Astrocyte of the hippocampus (primary cell): ENCODE measurements around the gene INPP4B.

Experiments
- DNase-seq: peaks from one replicate; pipeline ENCODE4 v3.0.0; 2011; ENCODE audit warnings: low read depth, low spot score

The INPP4B gene

GRCh38 chr4:142309772-142310171 lies 536.3 kb downstream of the INPP4B start:
- no peak for DNase-seq

GRCh38 chr4:142307857-142308256 lies 538.2 kb downstream of the INPP4B start:
- no peak for DNase-seq

DNA sequence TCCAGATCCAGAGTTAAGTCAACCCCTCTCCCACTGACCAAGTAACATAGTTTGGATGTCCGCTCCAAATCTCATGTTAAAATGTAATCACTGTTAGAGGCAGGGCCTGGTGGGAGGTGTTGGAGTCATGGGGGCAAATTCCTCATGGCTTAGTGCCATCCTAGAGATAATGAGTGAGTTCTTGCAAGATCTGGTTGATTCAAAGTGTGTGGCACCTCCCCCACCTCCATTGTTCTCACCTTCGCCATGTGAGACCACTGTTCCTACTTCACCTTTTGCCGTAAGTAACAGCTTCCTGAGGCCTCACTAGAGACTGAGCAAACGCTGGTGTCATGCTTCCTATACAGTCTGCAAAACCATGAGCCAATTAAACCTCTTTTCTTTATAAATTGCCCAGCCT lies 548.8 kb downstream of the INPP4B start:
- DNase-seq, result no peak

GRCh38 chr4:142293536-142293935 lies 552.6 kb downstream of the INPP4B start:
- peak; percentile 64 for DNase-seq

DNA sequence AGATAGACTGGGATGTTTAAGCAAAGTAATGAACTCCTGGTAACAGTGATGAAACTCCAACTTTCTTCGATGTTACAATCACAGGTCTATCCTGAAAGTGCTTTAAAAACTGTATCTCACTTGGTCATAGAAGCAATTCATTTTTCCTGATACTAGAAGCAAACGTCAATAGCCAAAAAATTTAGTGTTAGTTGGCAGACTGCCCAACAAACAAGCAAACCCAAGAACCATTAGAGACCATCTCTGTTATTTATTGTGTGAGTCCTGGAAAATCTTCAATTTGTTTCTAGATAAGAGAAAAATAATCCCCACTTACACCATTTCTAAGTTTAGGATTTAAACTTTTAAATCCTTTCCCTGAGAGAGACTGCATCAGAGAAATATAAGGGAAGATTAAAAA lies 553.9 kb downstream of the INPP4B start:
- no peak for DNase-seq

DNA sequence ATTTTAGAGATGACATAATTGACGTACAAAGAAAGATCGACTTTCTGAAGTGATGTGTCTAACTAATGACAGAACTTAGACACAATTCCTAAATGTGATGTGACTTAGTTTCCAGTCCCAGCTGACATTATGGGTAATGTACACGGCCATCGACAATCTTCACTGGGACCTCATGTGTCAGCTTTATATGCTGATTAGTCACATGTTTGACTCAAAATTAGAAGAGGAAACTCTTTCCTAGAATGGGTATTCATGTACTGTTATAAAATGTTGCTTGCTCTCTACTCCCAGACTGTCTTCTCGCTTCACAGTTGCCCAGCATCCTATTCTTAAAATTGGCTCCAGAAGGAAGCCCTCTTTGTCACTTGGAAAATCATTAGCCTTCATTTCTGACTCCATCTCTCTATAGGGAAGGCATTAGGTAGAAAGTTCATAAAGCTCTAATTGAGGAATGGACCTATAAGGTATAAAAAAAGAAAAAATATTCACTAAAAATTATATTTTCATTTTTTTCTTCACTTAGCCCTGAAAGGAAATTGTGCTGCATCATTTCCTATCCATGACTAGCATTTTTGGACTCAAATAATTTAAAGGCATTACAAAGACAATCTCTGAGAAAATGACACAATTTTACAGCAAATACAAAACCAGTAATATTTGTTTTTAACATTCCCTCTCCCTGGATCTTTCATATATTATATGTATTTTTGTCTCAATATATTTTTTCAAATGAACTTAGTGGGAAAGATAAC lies 554.6 kb downstream of the INPP4B start:
- DNase-seq, result no peak

GRCh38 chr4:142287371-142287770 lies 558.7 kb downstream of the INPP4B start:
- no peak for DNase-seq

DNA sequence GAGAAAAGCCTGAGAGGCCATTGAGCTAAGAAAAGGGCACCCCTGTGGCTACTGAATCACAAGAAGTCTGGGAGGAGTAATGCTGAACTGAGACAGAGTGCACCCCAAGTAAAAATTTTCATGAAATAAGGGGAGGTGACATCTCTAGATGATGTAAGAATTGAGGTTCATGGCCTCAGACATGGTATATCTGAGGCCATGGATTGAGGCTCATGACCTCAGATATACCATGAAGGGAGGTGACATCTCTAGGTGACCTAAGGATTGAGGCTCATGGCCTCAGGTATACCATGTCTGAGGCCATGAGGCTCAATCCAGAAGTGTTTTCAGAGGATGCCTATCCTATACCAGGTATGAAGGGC lies 560.9 kb downstream of the INPP4B start:
- no peak for DNase-seq

DNA sequence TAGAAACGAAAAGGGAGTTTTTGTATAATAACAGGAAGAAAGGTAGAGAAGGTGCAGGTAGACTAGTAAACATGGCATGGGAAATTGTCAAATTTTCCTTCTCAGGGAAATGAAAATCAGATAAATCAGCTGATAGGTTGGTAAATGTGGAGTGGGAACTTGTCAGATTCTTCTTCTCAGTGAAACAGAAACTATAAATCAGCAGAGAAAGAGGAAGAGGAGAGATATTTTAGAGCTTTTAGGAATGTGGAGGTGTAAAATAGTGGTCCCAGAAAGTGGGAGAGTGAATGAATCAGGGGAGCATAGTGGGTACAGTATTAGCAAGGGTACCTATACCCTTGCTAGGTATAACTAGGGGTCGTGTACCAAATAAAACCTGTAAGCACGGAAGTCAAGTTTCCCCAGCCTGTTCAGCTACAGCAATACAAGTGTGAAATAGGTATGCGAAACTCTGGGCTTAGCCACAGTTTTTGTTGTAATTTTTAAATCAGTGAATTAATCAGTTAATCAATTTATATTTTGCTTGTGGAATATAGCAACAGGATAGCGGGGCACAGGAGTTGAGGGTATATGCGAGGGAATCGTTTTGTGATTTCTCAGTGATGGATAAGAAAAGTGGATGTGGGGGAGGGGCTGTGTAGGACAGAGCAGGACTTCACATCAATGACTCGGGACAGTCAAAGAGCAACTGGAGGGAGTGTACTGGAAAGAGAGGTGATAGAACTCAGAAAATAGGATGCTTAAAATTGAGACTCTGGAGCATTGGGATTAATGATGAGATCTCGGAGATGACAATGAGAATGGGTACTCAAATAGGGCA lies 561.5 kb downstream of the INPP4B start:
- no peak for DNase-seq

DNA sequence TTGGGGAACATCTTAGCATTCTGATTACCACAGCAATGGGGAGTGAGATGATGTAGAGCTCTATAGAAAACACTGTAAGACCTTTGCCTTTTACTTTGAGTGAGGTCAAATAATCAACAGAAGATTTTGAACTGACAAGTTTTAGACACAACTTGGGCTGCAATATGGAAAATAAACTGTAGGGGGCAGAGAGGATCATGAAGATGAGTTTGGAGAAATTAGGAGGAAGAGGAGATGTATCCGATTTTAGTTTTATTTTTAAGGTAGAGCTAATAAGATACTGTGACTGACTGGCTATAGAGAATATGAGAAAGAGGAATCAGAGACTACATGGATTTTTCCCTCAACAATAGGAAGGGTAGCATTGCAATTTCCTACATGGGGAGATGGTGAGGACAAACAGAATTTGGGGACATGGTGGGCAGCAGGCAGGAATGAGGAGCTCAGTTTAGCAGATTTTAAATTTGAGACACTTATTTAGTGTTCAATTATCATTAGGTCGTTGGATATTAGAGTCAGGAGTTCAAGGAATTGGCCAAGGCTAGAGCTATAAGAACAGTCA lies 563.1 kb downstream of the INPP4B start:
- DNase-seq, result no peak

- no peak for DNase-seq
Observed at GRCh38 chr4:142281999-142282398, 564.1 kb downstream of the INPP4B start.

DNA sequence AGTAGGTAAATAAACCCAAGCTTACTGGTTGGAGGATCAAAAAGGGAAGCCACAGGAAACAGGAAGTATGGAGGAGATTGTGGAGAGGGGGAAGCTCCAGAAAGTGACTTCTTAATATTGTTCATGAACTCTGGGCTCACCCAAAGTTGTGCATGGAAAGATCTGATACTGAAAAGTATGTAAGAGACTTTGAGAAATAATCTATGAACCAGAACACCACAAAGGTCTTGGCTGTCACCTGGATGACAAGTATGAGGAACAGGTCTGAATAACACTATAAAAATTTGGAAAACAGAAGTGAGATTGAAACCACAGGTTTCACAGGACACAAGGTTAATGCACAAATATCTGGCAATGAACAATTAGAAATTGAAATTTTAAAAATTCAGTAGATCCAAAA lies 567.4 kb downstream of the INPP4B start:
- DNase-seq, result no peak

GRCh38 chr4:142278171-142278570 lies 567.9 kb downstream of the INPP4B start:
- DNase-seq, result peak; percentile 32

GRCh38 chr4:142274137-142274536 lies 572.0 kb downstream of the INPP4B start:
- peak; percentile 11 for DNase-seq

- no peak for DNase-seq
Observed at GRCh38 chr4:142272452-142272851, 573.6 kb downstream of the INPP4B start.

DNA sequence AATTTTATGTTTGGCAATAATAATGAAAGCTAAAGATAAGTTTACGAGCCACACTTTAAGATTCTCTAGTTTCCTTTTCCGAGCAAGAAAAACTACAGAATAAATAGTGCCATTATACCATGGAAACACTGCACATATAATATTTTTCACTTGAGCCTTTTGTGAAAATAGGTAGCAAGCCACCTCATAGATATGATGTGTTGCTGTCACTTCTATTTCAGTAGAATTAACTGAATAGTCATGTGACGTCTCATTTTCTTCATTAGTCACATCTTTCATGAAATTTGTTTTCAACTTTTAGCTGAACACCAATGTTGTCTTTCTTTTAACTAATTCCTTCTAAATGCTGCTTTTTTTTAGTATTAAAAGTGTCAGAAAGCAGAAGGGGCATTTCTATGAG lies 574.3 kb downstream of the INPP4B start:
- no peak for DNase-seq

DNA sequence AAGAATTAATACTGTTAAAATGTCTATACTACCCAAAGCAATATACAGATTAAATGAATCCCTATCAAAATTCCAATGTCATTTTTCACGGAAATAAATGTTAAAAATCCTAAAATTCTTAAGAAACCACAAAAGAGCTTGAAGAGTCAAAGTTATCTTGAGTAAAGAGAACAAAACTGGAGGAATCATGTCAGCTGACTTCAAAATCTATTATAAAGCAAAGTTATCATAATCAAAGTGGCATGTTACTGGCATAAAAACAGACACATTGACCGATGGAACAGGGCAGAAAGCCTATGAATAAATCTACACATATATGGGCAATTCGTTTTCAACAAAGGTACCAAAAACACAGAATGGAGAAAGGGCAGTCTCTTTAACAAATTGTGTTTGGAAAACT lies 579.0 kb downstream of the INPP4B start:
- DNase-seq, result no peak

DNA sequence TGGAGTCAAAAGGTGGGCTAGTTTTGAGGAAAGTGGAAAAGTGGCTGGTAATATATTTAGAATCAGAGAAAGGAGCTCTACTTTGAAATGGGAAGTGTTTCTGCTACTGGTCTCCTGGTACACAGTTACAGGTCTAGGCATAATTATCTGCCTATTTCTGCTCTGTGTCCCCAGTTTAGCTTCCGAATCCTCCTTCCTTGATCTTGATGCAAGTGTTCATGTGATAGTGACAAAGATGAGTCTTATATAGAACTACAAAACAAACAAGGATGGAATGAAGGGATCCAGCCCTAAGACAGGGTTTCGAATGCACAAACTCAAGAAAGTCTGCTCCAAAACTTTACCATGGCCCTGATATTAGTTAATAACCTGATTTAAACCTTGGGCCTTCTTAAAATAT lies 580.2 kb downstream of the INPP4B start:
- peak; percentile 11 for DNase-seq

DNA sequence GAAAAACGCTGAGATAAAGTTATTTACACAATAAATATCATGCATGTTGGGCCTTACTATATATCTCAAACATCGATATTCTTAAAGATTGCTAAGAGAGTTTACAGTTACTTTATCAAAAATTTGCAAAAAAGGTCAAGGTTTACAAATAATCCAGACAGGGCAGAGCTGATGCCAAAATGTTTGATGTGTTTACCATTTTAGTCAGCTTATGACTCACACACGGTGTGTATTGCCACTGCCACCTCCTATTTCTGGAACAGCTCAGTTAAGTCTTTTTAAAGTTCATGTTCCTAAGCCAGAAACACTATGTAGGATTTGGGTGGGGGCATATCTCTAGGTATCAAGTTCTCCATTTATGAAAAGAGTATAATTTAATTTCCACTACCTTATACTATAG lies 580.6 kb downstream of the INPP4B start:
- peak; percentile 58 for DNase-seq

DNA sequence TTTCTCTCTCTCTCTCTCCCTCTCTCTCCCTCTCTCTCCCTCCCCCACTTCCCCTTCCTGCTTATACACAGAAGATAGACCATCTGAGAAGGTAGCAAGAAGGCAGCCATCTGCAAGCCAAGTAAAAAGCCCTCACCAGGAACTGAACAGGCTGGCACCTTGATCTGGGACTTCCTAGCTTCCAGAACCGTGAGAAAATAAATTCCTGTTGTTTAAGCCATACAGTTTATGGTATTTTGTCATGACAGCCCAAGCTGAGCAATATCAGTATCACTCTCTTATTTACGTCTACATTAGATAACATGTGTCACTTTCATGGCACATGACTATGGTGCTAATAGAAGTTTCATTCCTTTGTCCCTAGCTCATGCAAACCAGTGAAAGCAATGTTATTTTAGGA lies 581.1 kb downstream of the INPP4B start:
- peak; percentile 10 for DNase-seq

- DNase-seq, result no peak
Observed at GRCh38 chr4:142262956-142263355, 583.1 kb downstream of the INPP4B start.

DNA sequence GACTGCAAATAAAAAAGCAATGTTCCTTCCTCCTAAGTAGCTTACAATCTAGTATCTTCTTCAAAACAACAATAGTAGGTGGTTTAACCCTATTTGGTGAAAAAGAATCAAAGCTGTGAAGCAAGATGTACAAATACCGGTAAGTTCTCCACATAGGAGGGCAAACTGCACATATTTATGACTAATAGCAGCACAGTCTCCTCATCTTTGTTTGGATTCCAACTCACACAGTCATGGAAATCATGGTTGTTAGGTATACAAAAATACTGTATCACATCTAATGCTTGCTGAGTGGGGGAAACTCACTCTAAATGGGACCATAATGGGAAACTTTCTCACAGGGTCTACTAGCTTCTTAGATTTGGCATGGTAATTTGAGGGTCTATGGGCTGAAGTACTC lies 597.2 kb downstream of the INPP4B start:
- DNase-seq, result peak; percentile 46

- no peak for DNase-seq
Observed at GRCh38 chr4:142243255-142243654, 602.8 kb downstream of the INPP4B start.
